ENCODE data around the gene HEYL.
"Not testable (repeated sequence)": the region's sequence is repeated elsewhere in the genome, so short reads cannot be mapped to it uniquely, and the experiment has no call there.

HEYL gene

DNA sequence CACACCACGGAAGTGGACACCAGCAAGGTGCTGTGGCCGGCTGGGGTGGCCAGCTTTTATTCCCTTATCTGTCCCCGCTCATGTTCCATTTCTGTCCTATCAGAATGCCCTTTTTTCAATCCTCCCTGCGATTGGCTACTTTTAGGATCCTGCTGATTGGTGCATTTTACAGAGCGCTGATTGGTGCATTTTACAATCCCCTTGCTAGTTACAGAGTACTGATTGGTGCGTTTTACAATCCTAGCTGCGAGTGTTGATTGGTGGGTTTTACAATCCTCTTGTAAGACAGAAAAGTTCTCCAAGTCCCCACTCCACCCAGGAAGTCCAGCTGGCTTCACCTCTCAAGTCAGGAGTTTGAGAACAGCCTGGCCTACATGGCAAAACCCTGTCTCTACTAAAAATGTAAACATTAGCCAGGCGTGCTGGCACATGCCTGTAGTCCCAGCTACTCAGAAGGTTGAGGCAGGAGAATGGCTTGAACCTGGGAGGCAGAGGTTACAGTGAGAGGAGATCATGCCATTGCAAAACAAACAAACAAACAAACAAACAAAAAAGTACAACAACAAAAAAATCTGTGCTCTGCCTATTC is 37.7 kb downstream of the HEYL start:
- DNase-seq (ENCODE audit: low read depth): not testable (repeated sequence)

DNA sequence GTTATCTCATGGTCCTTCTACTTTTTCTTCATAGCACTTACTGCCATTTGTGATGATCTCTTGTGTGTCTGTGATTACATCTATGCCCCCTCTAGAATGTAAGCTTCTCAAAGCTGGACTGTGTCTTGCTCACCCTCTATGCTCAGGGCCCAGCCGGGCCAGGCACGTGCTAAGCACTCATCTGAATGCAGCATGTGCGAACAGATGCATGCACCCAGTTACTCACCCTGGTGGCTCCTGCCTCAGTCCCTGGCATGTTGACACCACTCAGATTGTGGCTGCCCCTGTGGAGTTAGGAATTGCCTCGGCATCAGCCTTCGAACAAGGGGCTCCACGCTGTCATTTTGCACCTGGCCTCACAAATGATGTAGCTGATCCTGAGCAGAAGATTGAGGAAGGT is 43.3 kb downstream of the HEYL start:
- DNase-seq (ENCODE audit: low read depth): no peak

- no peak for DNase-seq (ENCODE audit: low read depth)
Observed at GRCh38 chr1:39593386-39593785, 46.1 kb downstream of the HEYL start.

DNA sequence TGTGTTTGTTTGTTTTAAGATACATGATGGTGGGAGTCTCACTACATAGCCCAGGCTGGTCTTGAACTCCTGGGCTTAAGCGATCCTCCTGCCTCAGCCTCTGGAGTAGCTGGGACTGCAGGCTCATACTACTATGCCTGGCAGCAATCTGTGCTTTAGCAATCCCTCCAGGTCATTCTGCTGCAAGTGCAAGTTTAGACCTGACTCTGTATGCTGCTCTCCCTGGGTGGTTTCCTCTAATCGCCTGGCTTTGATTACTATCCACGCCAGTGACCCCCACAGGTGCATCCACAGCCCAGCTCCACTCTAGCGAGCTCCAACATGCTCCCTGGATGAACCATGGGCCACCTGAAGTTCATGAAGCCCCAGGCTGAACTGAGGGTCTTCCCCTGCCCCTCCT is 47.4 kb downstream of the HEYL start:
- no peak for DNase-seq (ENCODE audit: low read depth)

DNA sequence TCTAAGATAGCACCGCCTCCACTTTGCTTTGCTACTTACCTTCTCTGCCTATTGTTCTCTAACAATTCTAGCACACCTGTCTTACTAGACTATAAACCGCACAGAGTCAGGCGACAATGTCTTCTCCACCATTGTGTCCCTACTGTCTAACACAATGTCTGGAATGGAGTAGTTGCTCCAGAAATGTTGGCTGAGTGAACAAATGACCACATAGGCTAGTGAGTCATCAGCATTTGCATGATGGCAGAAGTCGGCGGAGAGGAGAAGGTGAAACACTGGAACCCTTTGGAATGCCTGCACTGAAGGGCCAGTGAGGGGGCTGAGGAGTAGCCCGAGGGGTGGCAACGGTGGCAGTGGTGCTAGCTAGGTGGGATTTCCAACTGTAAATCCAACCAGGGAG is 48.9 kb downstream of the HEYL start:
- DNase-seq (ENCODE audit: low read depth): no peak

DNA sequence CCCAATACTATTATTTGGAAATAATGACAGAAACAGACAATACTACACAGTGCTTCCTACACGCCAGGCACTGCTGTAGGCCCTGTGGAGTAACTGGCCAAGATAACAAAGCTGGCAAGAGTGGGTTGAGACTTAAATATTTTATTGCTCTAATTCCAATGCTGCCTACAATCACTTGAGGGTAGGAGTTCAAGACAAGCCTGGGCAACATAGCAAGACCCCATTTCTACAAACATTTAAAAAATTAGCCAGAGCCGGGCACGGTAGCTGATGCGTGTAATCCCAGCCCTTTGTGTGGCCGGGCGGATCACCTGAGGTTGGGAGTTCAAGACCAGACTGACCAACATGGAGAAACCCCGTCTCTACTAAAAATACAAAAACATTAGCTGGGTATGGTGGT is 53.5 kb downstream of the HEYL start:
- DNase-seq (ENCODE audit: low read depth): no peak

DNA sequence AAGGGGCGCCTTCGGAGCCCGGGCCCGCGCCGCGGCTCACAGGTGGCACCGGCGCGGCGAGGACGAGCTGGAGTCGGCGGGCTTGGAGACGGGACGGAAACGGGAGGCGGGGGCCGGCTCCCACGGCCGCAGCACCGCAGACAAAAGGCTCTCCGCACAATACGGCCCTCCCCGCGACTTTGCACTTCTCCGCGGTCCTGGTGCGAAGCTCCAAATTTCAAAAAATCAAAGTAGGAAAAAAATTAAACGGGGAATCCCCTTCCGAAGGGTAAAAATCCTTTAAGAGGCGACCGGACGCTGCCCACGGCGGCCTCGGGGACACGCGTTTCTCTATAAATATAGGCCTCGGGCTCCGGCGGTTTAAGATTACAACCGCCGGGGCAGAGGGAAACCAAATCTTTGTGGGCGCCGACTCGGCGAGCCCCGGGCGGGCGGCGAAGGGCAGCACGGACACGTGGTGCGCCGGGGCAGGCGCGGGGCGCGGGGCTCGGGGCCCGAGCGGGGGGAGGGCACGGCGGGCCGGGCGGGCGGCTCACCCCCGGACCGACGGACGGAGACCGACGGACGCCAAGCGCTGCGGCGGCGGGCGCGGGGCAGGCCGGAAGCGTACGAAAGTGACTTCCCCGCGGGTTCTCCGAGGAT is 63.3 kb downstream of the HEYL start:
- no peak for DNase-seq (ENCODE audit: low read depth)

- no peak for DNase-seq (ENCODE audit: low read depth)
Observed at GRCh38 chr1:39575191-39576015, 64.0 kb downstream of the HEYL start.

DNA sequence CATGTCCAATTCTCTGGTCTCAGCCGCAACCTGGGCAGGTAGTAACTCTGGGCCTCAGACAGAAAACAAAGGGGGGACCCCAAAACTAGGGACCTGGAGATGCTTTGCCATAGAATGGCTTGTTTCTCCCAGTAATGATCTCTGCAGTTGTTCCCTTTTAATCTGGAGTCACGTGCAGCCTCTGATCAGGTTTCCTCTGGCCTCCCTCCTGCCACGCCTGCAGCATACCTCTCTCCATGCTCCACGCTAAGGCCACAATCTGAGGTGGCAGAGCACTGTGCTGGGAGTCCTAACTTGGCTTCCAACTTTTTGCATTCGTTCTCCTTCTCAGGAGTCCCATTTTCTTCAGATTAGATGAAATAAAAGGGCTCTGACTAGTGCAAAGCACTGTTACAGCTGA is 64.8 kb downstream of the HEYL start:
- no peak for DNase-seq (ENCODE audit: low read depth)

Data from HS-27A (cell line).